GM18517 (cell line): ENCODE data around the gene MYLK.

Source experiments
- ATAC-seq: cut with Tn5 transposase; IDR thresholded peaks from one replicate; pipeline ENCODE4 v1.9.1; 2021; ENCODE audit warnings: mild to moderate bottlenecking, moderate library complexity; ENCODE audit not compliant: unreplicated experiment

Gene MYLK

GRCh38 chr3:123831420-123831819 lies 52.7 kb downstream of the MYLK start:
- no peak for ATAC-seq

- ATAC-seq = no peak
Measured at GRCh38 chr3:123821920-123822319, 62.2 kb downstream of the MYLK start.

- no peak for ATAC-seq
Measured at GRCh38 chr3:123819949-123820348, 64.2 kb downstream of the MYLK start.

GRCh38 chr3:123818921-123819429 lies 65.2 kb downstream of the MYLK start:
- ATAC-seq = no peak

- no peak for ATAC-seq
Measured at GRCh38 chr3:123818324-123818920, 65.7 kb downstream of the MYLK start.

GRCh38 chr3:123817413-123817812 lies 66.7 kb downstream of the MYLK start:
- ATAC-seq = no peak

- no peak for ATAC-seq
Measured at GRCh38 chr3:123816673-123817207, 67.4 kb downstream of the MYLK start.

- no peak for ATAC-seq
Measured at GRCh38 chr3:123815981-123816380, 68.2 kb downstream of the MYLK start.

- no peak for ATAC-seq
Measured at GRCh38 chr3:123813876-123814275, 70.3 kb downstream of the MYLK start.

- no peak for ATAC-seq
Measured at GRCh38 chr3:123809597-123809996, 74.5 kb downstream of the MYLK start.

- no peak for ATAC-seq
Measured at GRCh38 chr3:123808812-123809211, 75.3 kb downstream of the MYLK start.

GRCh38 chr3:123807820-123808219 lies 76.3 kb downstream of the MYLK start:
- ATAC-seq = no peak

GRCh38 chr3:123805504-123805903 lies 78.6 kb downstream of the MYLK start:
- ATAC-seq = no peak

- no peak for ATAC-seq
Measured at GRCh38 chr3:123805101-123805500, 79.0 kb downstream of the MYLK start.

GRCh38 chr3:123804676-123805075 lies 79.5 kb downstream of the MYLK start:
- no peak for ATAC-seq

GRCh38 chr3:123803521-123803920 lies 80.6 kb downstream of the MYLK start:
- no peak for ATAC-seq

GRCh38 chr3:123802007-123802625 lies 82.0 kb downstream of the MYLK start:
- no peak for ATAC-seq

GRCh38 chr3:123801474-123801873 lies 82.7 kb downstream of the MYLK start:
- no peak for ATAC-seq

GRCh38 chr3:123800362-123800682 lies 83.8 kb downstream of the MYLK start:
- ATAC-seq = no peak

- ATAC-seq = no peak
Measured at GRCh38 chr3:123799544-123800361, 84.4 kb downstream of the MYLK start.

GRCh38 chr3:123798550-123798949 lies 85.6 kb downstream of the MYLK start:
- ATAC-seq = no peak
